H9 (cell line): Measurements from ENCODE around the gene ARHGAP45. TPM values are rescaled to one million over a fixed set of nuclear protein-coding genes. Genes with fewer than 3 reads are reported as not detected.

Source experiments
- DNase-seq: peaks from one replicate; pipeline ENCODE4 v3.0.0-alpha.2; 2017
- H2AFZ ChIP-seq: one replicate; pipeline ENCODE4 v1.6.1; 2013; ENCODE audit warnings: mild to moderate bottlenecking, low read length, control low read depth, moderate library complexity
- H2AK5ac ChIP-seq: 2 replicates; pipeline ENCODE4 v1.6.1; 2013; ENCODE audit warnings: low read length, control low read depth, mixed read lengths; ENCODE audit not compliant: insufficient read length
- H2BK120ac ChIP-seq: one replicate; pipeline ENCODE4 v1.6.1; 2013; ENCODE audit warnings: low read depth, mild to moderate bottlenecking, low read length, control low read depth, inconsistent platforms; ENCODE audit not compliant: poor library complexity, severe bottlenecking
- H2BK12ac ChIP-seq: 2 replicates; pipeline ENCODE4 v1.6.1; 2013; ENCODE audit warnings: low read length, control low read depth, mixed read lengths, low read depth; ENCODE audit not compliant: insufficient read length
- H2BK15ac ChIP-seq: 2 replicates; pipeline ENCODE4 v1.6.1; 2013; ENCODE audit warnings: low read depth, low read length, control low read depth
- H2BK20ac ChIP-seq: one replicate; pipeline ENCODE4 v1.6.1; 2013; ENCODE audit warnings: low read depth, mild to moderate bottlenecking, low read length, control low read depth, inconsistent platforms; ENCODE audit not compliant: poor library complexity, severe bottlenecking
- H2BK5ac ChIP-seq: 2 replicates; pipeline ENCODE4 v1.6.1; 2013; ENCODE audit warnings: low read length, control low read depth, mixed read lengths; ENCODE audit not compliant: insufficient read length
- H3K14ac ChIP-seq: 2 replicates; pipeline ENCODE4 v1.6.1; 2013; ENCODE audit warnings: low read length, control low read depth; ENCODE audit not compliant: insufficient read depth
- H3K18ac ChIP-seq: 2 replicates; pipeline ENCODE4 v1.6.1; 2013; ENCODE audit warnings: low read depth, mild to moderate bottlenecking, mixed read lengths, low read length, control low read depth; ENCODE audit not compliant: insufficient read length
- H3K23ac ChIP-seq: 2 replicates; pipeline ENCODE4 v1.6.1; 2013; ENCODE audit warnings: low read length, control low read depth, mixed read lengths, low read depth; ENCODE audit not compliant: insufficient read length
- H3K23me2 ChIP-seq: 2 replicates; pipeline ENCODE4 v1.6.1; 2013; ENCODE audit warnings: low read depth, mild to moderate bottlenecking, mixed read lengths, low read length, control low read depth; ENCODE audit not compliant: insufficient read length, poor library complexity, severe bottlenecking
- H3K27ac ChIP-seq: 2 replicates; pipeline ENCODE4 v1.5.1; 2013; ENCODE audit warnings: low read length, control low read depth, mixed read lengths, low read depth; ENCODE audit not compliant: insufficient read length
- H3K27me3 ChIP-seq: 2 replicates; pipeline ENCODE4 v1.6.1; 2013; ENCODE audit warnings: low read length, control low read depth, inconsistent platforms; ENCODE audit not compliant: insufficient read depth
- H3K4ac ChIP-seq: 2 replicates; pipeline ENCODE4 v1.6.1; 2013; ENCODE audit warnings: low read depth, mild to moderate bottlenecking, control low read depth, inconsistent platforms, low read length, moderate library complexity
- H3K4me1 ChIP-seq: 2 replicates; pipeline ENCODE4 v1.6.1; 2013; ENCODE audit warnings: low read length, control low read depth, inconsistent platforms; ENCODE audit not compliant: insufficient read depth
- H3K4me2 ChIP-seq: 2 replicates; pipeline ENCODE4 v1.6.1; 2013; ENCODE audit warnings: low read length, control low read depth, mixed read lengths; ENCODE audit not compliant: insufficient read length, insufficient read depth
- H3K56ac ChIP-seq: 2 replicates; pipeline ENCODE4 v1.6.1; 2013; ENCODE audit warnings: low read depth, mild to moderate bottlenecking, mixed read lengths, low read length, control low read depth; ENCODE audit not compliant: insufficient read length
- H3K79me1 ChIP-seq: 2 replicates; pipeline ENCODE4 v1.6.1; 2013; ENCODE audit warnings: low read depth, mild to moderate bottlenecking, moderate library complexity, low read length, control low read depth, inconsistent platforms; ENCODE audit not compliant: insufficient read depth, poor library complexity, severe bottlenecking
- H3K79me2 ChIP-seq: 2 replicates; pipeline ENCODE4 v1.6.1; 2013; ENCODE audit warnings: low read length, control low read depth, inconsistent platforms; ENCODE audit not compliant: insufficient read depth
- H3K9ac ChIP-seq: 2 replicates; pipeline ENCODE4 v1.6.1; 2013; ENCODE audit warnings: low read length, control low read depth, mixed read lengths; ENCODE audit not compliant: insufficient read length; ENCODE audit errors: extremely low read depth
- H3K9me3 ChIP-seq: one replicate; pipeline ENCODE4 v1.6.1; 2013; ENCODE audit warnings: low read depth, low read length, inconsistent platforms; ENCODE audit not compliant: control insufficient read depth
- H3T11ph ChIP-seq: one replicate; pipeline ENCODE4 v1.6.1; 2013; ENCODE audit warnings: mild to moderate bottlenecking, low read length, control low read depth, inconsistent platforms
- H4K20me1 ChIP-seq: one replicate; pipeline ENCODE4 v1.6.1; 2013; ENCODE audit not compliant: control insufficient read depth, insufficient read length, insufficient read depth
- H4K5ac ChIP-seq: 2 replicates; pipeline ENCODE4 v1.6.1; 2013; ENCODE audit warnings: low read depth, mild to moderate bottlenecking, mixed read lengths, low read length, control low read depth; ENCODE audit not compliant: insufficient read length
- H4K8ac ChIP-seq: replicated peaks from 2 replicates; pipeline ENCODE4 v1.6.1; 2013; ENCODE audit warnings: low read length, control low read depth, mixed read lengths, low read depth; ENCODE audit not compliant: insufficient read length
- H4K91ac ChIP-seq: 2 replicates; pipeline ENCODE4 v1.6.1; 2013; ENCODE audit warnings: low read depth, mild to moderate bottlenecking, moderate library complexity, mixed read lengths, low read length, control low read depth; ENCODE audit not compliant: insufficient read length
- H3K27ac Mint-ChIP-seq, 3 experiments: 2 replicates in 2 of 3; 3 replicates in 1 of 3; pipeline ENCODE4 v1.8.0; 2020 to 2021; ENCODE audit warnings: mixed read lengths in 3 of 3, mild to moderate bottlenecking in 1 of 3, moderate library complexity in 1 of 3
- H3K27me3 Mint-ChIP-seq: 2 replicates; pipeline ENCODE4 v1.8.0; 2021; ENCODE audit warnings: low read depth, mild to moderate bottlenecking, moderate library complexity, mixed read lengths
- H3K36me3 Mint-ChIP-seq, 3 experiments: 2 replicates in 2 of 3; 3 replicates in 1 of 3; pipeline ENCODE4 v1.8.0; 2020 to 2021; ENCODE audit warnings: low read depth in 3 of 3, mixed read lengths in 3 of 3; ENCODE audit not compliant: insufficient read depth in 1 of 3
- H3K4me1 Mint-ChIP-seq, 2 experiments: 2 replicates each; pipeline ENCODE4 v1.8.0; 2020; ENCODE audit warnings: mixed read lengths in 2 of 2
- H3K4me3 Mint-ChIP-seq, 2 experiments: 2 replicates in 1 of 2; 3 replicates in 1 of 2; pipeline ENCODE4 v1.8.0; 2020 to 2021; ENCODE audit warnings: mild to moderate bottlenecking in 2 of 2, mixed read lengths in 2 of 2, moderate library complexity in 1 of 2
- H3K9me3 Mint-ChIP-seq, 2 experiments: 2 replicates in 1 of 2; 3 replicates in 1 of 2; pipeline ENCODE4 v1.8.0; 2020; ENCODE audit warnings: mild to moderate bottlenecking in 2 of 2, mixed read lengths in 2 of 2, moderate library complexity in 1 of 2
- WGBS: extraction: QIAGEN DNeasy Blood & Tissue Kit; methylation state at CpG from one replicate; pipeline ENCODE4 v1.1.7; 2013; ENCODE audit warnings: missing lambda C conversion rate, low lambda C conversion rate, mixed read lengths; ENCODE audit not compliant: insufficient read length; ENCODE audit errors: extremely low coverage; 5-methylcytosine and 5-hydroxymethylcytosine counted together
- total RNA-seq: library from RNA; stranded (reverse); gene quantifications from 2 replicates; pipeline ENCODE4 v1.2.1, GENCODE V29; 2021
- TF ChIP-seq, protein P1 (sequence below): fragments of 200-600 bp; sonication (generic); conservative IDR thresholded peaks from 3 replicates; pipeline ENCODE4 v1.8.0; 2021; ENCODE audit warnings: antibody characterized with exemption, mild to moderate bottlenecking

Gene ARHGAP45
- total RNA-seq, 1 experiment from 2014 or later = 39.8 TPM

DNA sequence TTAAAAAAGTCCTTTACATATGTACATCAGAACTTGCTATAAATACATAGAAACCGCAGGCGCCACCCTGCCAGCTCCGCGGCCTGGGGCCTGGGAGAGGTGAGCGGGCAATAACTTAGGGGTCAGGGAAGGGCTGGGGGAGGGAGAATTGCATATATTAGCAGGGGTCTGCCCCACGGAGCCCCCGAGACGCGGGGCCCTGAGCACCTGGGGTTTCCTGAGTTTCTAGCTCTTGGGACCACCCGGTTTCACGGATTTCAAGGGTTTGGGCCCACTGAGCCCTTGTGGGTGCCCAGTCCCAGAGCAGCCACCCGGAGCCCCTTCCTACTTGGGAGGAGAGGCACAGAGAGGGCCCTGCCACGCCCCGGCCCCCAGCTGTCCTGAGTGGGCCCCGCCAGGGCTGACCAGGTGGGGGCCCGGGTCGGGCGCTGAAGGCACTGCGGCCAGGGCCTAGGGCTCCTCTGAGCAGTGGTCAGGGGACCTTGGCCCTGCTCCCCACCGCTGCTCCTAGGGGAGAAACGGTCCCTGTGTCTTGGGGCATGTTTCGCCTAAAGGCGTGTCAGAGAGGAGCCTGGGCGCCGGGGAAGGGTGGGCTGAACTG, 40.8 kb downstream of the ARHGAP45 start:
- Histone ChIP-seq H2BK120ac (no peak overlapping the region), H2BK15ac (no peak overlapping the region), H3K9ac (no peak overlapping the region), H3K79me2 (no peaks in the 10 kb centered on the region; the same call in 1 of the 2 replicates), H4K20me1 (no peaks in the 10 kb centered on the region), H3K9me3 (no peaks in the 10 kb centered on the region), H3K27me3 (no peaks in the 10 kb centered on the region), H3K4ac (no peak overlapping the region), H3K4me1 (no peaks in the 10 kb centered on the region), H4K5ac (no peak overlapping the region), H2BK20ac (no peak overlapping the region), H2BK12ac (no peak overlapping the region), H3T11ph (no peak overlapping the region), H3K56ac (no peak overlapping the region), H3K23me2 (no peaks in the 10 kb centered on the region), H3K79me1 (no peaks in the 10 kb centered on the region), H4K8ac (no peak overlapping the region), H3K27ac (no peak overlapping the region), H3K4me2 (no peak overlapping the region), H2AK5ac (no peak overlapping the region), H2BK5ac (no peak overlapping the region), H4K91ac (no peak overlapping the region), H3K23ac (no peak overlapping the region), H3K14ac (no peak overlapping the region), H3K18ac (no peak overlapping the region), H2AFZ (no peak overlapping the region)
- H3K27me3 Mint-ChIP-seq = peaks cover 1% of the 10 kb centered on the region
- DNase-seq = no peak
- H3K27ac Mint-ChIP-seq = no peak overlapping the region
- peaks cover 0 to 19% (median 7%) of the 10 kb centered on the region in 3 experiments; a peak in 3 of 7 replicates for H3K36me3 Mint-ChIP-seq
- no peak overlapping the region for H3K4me3 Mint-ChIP-seq
- no peaks in the 10 kb centered on the region for H3K9me3 Mint-ChIP-seq
- TF ChIP-seq, protein P1, sequence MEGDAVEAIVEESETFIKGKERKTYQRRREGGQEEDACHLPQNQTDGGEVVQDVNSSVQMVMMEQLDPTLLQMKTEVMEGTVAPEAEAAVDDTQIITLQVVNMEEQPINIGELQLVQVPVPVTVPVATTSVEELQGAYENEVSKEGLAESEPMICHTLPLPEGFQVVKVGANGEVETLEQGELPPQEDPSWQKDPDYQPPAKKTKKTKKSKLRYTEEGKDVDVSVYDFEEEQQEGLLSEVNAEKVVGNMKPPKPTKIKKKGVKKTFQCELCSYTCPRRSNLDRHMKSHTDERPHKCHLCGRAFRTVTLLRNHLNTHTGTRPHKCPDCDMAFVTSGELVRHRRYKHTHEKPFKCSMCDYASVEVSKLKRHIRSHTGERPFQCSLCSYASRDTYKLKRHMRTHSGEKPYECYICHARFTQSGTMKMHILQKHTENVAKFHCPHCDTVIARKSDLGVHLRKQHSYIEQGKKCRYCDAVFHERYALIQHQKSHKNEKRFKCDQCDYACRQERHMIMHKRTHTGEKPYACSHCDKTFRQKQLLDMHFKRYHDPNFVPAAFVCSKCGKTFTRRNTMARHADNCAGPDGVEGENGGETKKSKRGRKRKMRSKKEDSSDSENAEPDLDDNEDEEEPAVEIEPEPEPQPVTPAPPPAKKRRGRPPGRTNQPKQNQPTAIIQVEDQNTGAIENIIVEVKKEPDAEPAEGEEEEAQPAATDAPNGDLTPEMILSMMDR = no peak
- no CpG with 5 or more reads among the region's 25 CpGs for WGBS
- peaks cover 2 to 14% of the 10 kb centered on the region in 2 experiments; a peak in 3 of 4 replicates for H3K4me1 Mint-ChIP-seq
